ENCODE results near the gene TMEM44. TPM values are rescaled to one million over a fixed set of nuclear protein-coding genes. Genes with fewer than 3 reads are reported as not detected.

TMEM44 gene
- total and polyA plus RNA-seq, 9 of the 15 experiments (the other 6 are each of a cell fraction or from before 2014, with no cell fraction given): 0.53 to 18.1 (median 11.3) TPM

- TF ChIP-seq REST (IDR thresholded peaks at IDR 0.05; ENCODE audit: borderline replicate concordance) (peak; percentile 87), REST (CRISPR knock-in tag; IDR thresholded peaks at IDR 0.05; ENCODE audit: low read depth) (no peak), AFF1 (IDR thresholded peaks at IDR 0.05; ENCODE audit: low read depth in 1 of 2, partially characterized antibody in 2 of 2) (no peak), XRCC5 (IDR thresholded peaks at IDR 0.05; ENCODE audit: low read depth, low read length) (0 out of 2 replicates have a peak, but pooled peaks have one; percentile 53), NFATC3 (IDR thresholded peaks at IDR 0.05) (no peak), RAD21 (CRISPR knock-in tag; conservative IDR thresholded peaks at IDR 0.05 in 1 of 2, IDR thresholded peaks at IDR 0.05 in 1 of 2) (peak; percentile 94 to 96), ZNF75A (CRISPR knock-in tag; IDR thresholded peaks at IDR 0.05) (no peak), MAFG (tag; conservative IDR thresholded peaks at IDR 0.05) (no peak), FIP1L1 (IDR thresholded peaks at IDR 0.05; ENCODE audit: low read depth, low read length, poor library complexity, severe bottlenecking) (no peak), MIER1 (IDR thresholded peaks at IDR 0.05; ENCODE audit: low read depth) (no peak), ZNF583 (CRISPR knock-in tag; IDR thresholded peaks at IDR 0.05) (no peak), CEBPG (CRISPR knock-in tag; IDR thresholded peaks at IDR 0.05) (no peak), CEBPG (tag; conservative IDR thresholded peaks at IDR 0.05 in 1 of 2, IDR thresholded peaks at IDR 0.05 in 1 of 2) (no peak), HNRNPUL1 (IDR thresholded peaks at IDR 0.05; ENCODE audit: low read length) (no peak), RBM14 (IDR thresholded peaks at IDR 0.05; ENCODE audit: borderline replicate concordance, insufficient read depth, low read depth, low read length) (no peak), MYNN (IDR thresholded peaks at IDR 0.05) (no peak), MYNN (CRISPR knock-in tag; IDR thresholded peaks at IDR 0.05) (no peak)
Observed at GRCh38 chr3:194682694-194683310, 49.6 kb upstream of the TMEM44 start (continued).
